Measurements from ENCODE around the gene CYP1A1. TPM values are rescaled to one million over a fixed set of nuclear protein-coding genes. Genes with fewer than 3 reads are reported as not detected.

CYP1A1 gene
- total and polyA plus RNA-seq, 2 of the 13 experiments (the other 11 are each of a cell fraction or from before 2014, with no cell fraction given): 7.9 to 8.0 TPM

- TF ChIP-seq ZNF362 (CRISPR knock-in tag; IDR thresholded peaks at IDR 0.05; ENCODE audit: borderline replicate concordance) (peak; percentile 20; the same call in 1 of the 2 replicates), ZSCAN9 (CRISPR knock-in tag; IDR thresholded peaks at IDR 0.05; ENCODE audit: borderline replicate concordance) (peak; percentile 28; the same call in 1 of the 2 replicates), XBP1 (CRISPR knock-in tag; IDR thresholded peaks at IDR 0.05) (no peak), ZNF547 (CRISPR knock-in tag; IDR thresholded peaks at IDR 0.05) (no peak), FOXK2 (IDR thresholded peaks at IDR 0.05) (no peak), ZBTB42 (CRISPR knock-in tag; IDR thresholded peaks at IDR 0.05) (0 out of 2 replicates have a peak, but pooled peaks have one; percentile 62), NR2F1 (CRISPR knock-in tag; IDR thresholded peaks at IDR 0.05) (peak; percentile 89 to 92), ZBTB40 (IDR thresholded peaks at IDR 0.05) (no peak), ZBTB40 (CRISPR knock-in tag; IDR thresholded peaks at IDR 0.05) (peak; percentile 22; the same call in 1 of the 2 replicates), PITX1 (CRISPR knock-in tag; IDR thresholded peaks at IDR 0.05) (peak; percentile 93), BRCA1 (CRISPR knock-in tag; IDR thresholded peaks at IDR 0.05) (0 out of 2 replicates have a peak, but pooled peaks have one; percentile 60), MXI1 (IDR thresholded peaks at IDR 0.05; ENCODE audit: borderline replicate concordance, low read depth, low read length) (peak; percentile 66; the same call in 1 of the 3 replicates), MED8 (CRISPR knock-in tag; IDR thresholded peaks at IDR 0.05; ENCODE audit: insufficient replicate concordance) (peak; percentile 60), MLLT10 (CRISPR knock-in tag; IDR thresholded peaks at IDR 0.05) (no peak), FOXO1 (CRISPR knock-in tag; IDR thresholded peaks at IDR 0.05) (peak; percentile 94; the same call in 1 of the 2 replicates), RAD51 (IDR thresholded peaks at IDR 0.05; ENCODE audit: borderline replicate concordance) (no peak), KDM1A (CRISPR knock-in tag; IDR thresholded peaks at IDR 0.05) (no peak), ZGPAT (CRISPR knock-in tag; IDR thresholded peaks at IDR 0.05) (peak; percentile 81), ZNF350 (CRISPR knock-in tag; IDR thresholded peaks at IDR 0.05; ENCODE audit: borderline replicate concordance, low read depth) (peak; percentile 78; the same call in 1 of the 2 replicates)
These were observed 5.4 kb upstream of the CYP1A1 start (continued) for GRCh38 chr15:74730619-74731316.
